NCI-H1092 (cell line): ENCODE data around the gene ZNF574.

Experiments used
- DNase-seq: peaks from one replicate; lab custom pipeline; 2025; lab: John Stamatoyannopoulos, UW

Gene ZNF574

GRCh38 chr19:42054205-42054604 is 21.8 kb upstream of the ZNF574 start:
- no peak for DNase-seq

GRCh38 chr19:42057846-42058245 is 18.1 kb upstream of the ZNF574 start:
- DNase-seq: no peak

GRCh38 chr19:42059196-42059595 is 16.8 kb upstream of the ZNF574 start:
- DNase-seq: no peak

- DNase-seq: no peak
Measured at GRCh38 chr19:42060117-42060516, 15.8 kb upstream of the ZNF574 start.

GRCh38 chr19:42062381-42062780 is 13.6 kb upstream of the ZNF574 start:
- no peak for DNase-seq

- DNase-seq: no peak
Measured at GRCh38 chr19:42064432-42064831, 11.5 kb upstream of the ZNF574 start.

- DNase-seq: no peak
Measured at GRCh38 chr19:42065051-42065450, 10.9 kb upstream of the ZNF574 start.

- DNase-seq: no peak
Measured at GRCh38 chr19:42065511-42065910, 10.5 kb upstream of the ZNF574 start.

- no peak for DNase-seq
Measured at GRCh38 chr19:42066075-42066754, 9.8 kb upstream of the ZNF574 start.

- no peak for DNase-seq
Measured at GRCh38 chr19:42067315-42067888, 8.6 kb upstream of the ZNF574 start.

GRCh38 chr19:42068361-42068755 is 7.6 kb upstream of the ZNF574 start:
- no peak for DNase-seq

GRCh38 chr19:42068756-42069571 is 7.0 kb upstream of the ZNF574 start:
- no peak for DNase-seq

- DNase-seq: no peak
Measured at GRCh38 chr19:42069619-42070351, 6.2 kb upstream of the ZNF574 start, which contains the start of gene GRIK5. Gene GRIK5, minus strand, starts transcription at chr19:42070206. Its CDS starts 4,436 bp downstream, at chr19:42065770.

GRCh38 chr19:42071247-42071646 is 4.7 kb upstream of the ZNF574 start:
- DNase-seq: no peak

- DNase-seq: no peak
Measured at GRCh38 chr19:42074513-42075363, 1.2 kb upstream of the ZNF574 start.

GRCh38 chr19:42075364-42075615 is 676 bp upstream of the ZNF574 start:
- DNase-seq: no peak

GRCh38 chr19:42076380-42076944 is 496 bp downstream of the ZNF574 start:
- no peak for DNase-seq

GRCh38 chr19:42078058-42078457 is 2.1 kb downstream of the ZNF574 start:
- DNase-seq: no peak

- no peak for DNase-seq
Measured at GRCh38 chr19:42078538-42079275, 2.7 kb downstream of the ZNF574 start.

GRCh38 chr19:42079276-42079669 is 3.3 kb downstream of the ZNF574 start:
- no peak for DNase-seq
